ENCODE results near the gene DNAAF5.

GRCh38 chr7:760006-760405 lies 33.5 kb downstream of the DNAAF5 start:
- TF ChIP-seq CREB1 (IDR thresholded peaks at IDR 0.05; ENCODE audit: low read depth): no peak
- TF ChIP-seq MAX (IDR thresholded peaks at IDR 0.05): no peak
- no peak for TF ChIP-seq TCF12 (IDR thresholded peaks at IDR 0.05; ENCODE audit: low read depth)
- TF ChIP-seq EP300 (IDR thresholded peaks at IDR 0.05; ENCODE audit: borderline replicate concordance): no peak
- TF ChIP-seq REST (IDR thresholded peaks at IDR 0.05; ENCODE audit: low read depth): no peak
- no peak for TF ChIP-seq RAD21 (IDR thresholded peaks at IDR 0.05; ENCODE audit: low read depth)
- no peak for TF ChIP-seq TAF1 (IDR thresholded peaks at IDR 0.05; ENCODE audit: low read depth)
- no peak for TF ChIP-seq FOXM1 (IDR thresholded peaks at IDR 0.05; ENCODE audit: borderline replicate concordance, low read depth)
